Trophoblast cell (in vitro differentiated cells and primary cell): ENCODE data around the gene SH3BP1.

Experiments
- DNase-seq, 2 donors: peaks; one replicate each; pipeline ENCODE4 v3.0.0-alpha.2; 2016
- H2AFZ ChIP-seq: 2 replicates; pipeline ENCODE4 v1.6.1; 2013; ENCODE audit warnings: low read length, moderate library complexity, mild to moderate bottlenecking; ENCODE audit not compliant: insufficient read depth, poor library complexity
- H2AK5ac ChIP-seq: 2 replicates; pipeline ENCODE4 v1.6.1; 2013; ENCODE audit warnings: mild to moderate bottlenecking, low read length
- H2BK120ac ChIP-seq: 2 replicates; pipeline ENCODE4 v1.6.1; 2013; ENCODE audit warnings: low read length, mild to moderate bottlenecking, moderate library complexity; ENCODE audit not compliant: insufficient read depth, poor library complexity
- H2BK12ac ChIP-seq: 2 replicates; pipeline ENCODE4 v1.6.1; 2013; ENCODE audit warnings: mild to moderate bottlenecking, low read length, moderate library complexity
- H2BK5ac ChIP-seq: 2 replicates; pipeline ENCODE4 v1.6.1; 2013; ENCODE audit warnings: low read length, low read depth, moderate library complexity, mild to moderate bottlenecking; ENCODE audit not compliant: poor library complexity
- H3K14ac ChIP-seq: 2 replicates; pipeline ENCODE4 v1.6.1; 2013; ENCODE audit warnings: mild to moderate bottlenecking, low read length
- H3K18ac ChIP-seq: 2 replicates; pipeline ENCODE4 v1.6.1; 2013; ENCODE audit warnings: mild to moderate bottlenecking, low read length
- H3K23ac ChIP-seq: 2 replicates; pipeline ENCODE4 v1.6.1; 2013; ENCODE audit warnings: low read length
- H3K27ac ChIP-seq: 2 replicates; pipeline ENCODE4 v1.5.1; 2013; ENCODE audit warnings: low read depth, mild to moderate bottlenecking, inconsistent platforms, low read length, moderate library complexity
- H3K27me3 ChIP-seq: 2 replicates; pipeline ENCODE4 v1.6.1; 2013; ENCODE audit warnings: inconsistent platforms, mild to moderate bottlenecking, low read length, moderate library complexity; ENCODE audit not compliant: insufficient read depth
- H3K36me3 ChIP-seq, 2 experiments: 1 replicate in 1 of 2; 2 replicates in 1 of 2; pipeline ENCODE4 v1.6.1; 2013; ENCODE audit warnings: low read length in 2 of 2, mild to moderate bottlenecking in 2 of 2, moderate library complexity in 1 of 2; ENCODE audit not compliant: insufficient read depth in 2 of 2, control insufficient read depth in 1 of 2
- H3K4ac ChIP-seq: 2 replicates; pipeline ENCODE4 v1.6.1; 2013; ENCODE audit warnings: low read depth, mild to moderate bottlenecking, low read length, moderate library complexity
- H3K4me1 ChIP-seq, 2 experiments: 1 replicate in 1 of 2; 2 replicates in 1 of 2; pipeline ENCODE4 v1.6.1; 2013; ENCODE audit warnings: low read length in 2 of 2, mild to moderate bottlenecking in 2 of 2, moderate library complexity in 1 of 2; ENCODE audit not compliant: insufficient read depth in 2 of 2, control insufficient read depth in 1 of 2
- H3K4me2 ChIP-seq: 2 replicates; pipeline ENCODE4 v1.6.1; 2013; ENCODE audit warnings: inconsistent platforms, mild to moderate bottlenecking, low read length, moderate library complexity
- H3K4me3 ChIP-seq: 2 replicates; pipeline ENCODE4 v1.5.1; 2013; ENCODE audit warnings: mild to moderate bottlenecking, low read depth, low read length, inconsistent platforms
- H3K79me1 ChIP-seq: one replicate; pipeline ENCODE4 v1.6.1; 2013; ENCODE audit warnings: low read length
- H3K79me2 ChIP-seq: 2 replicates; pipeline ENCODE4 v1.6.1; 2013; ENCODE audit warnings: low read length, mild to moderate bottlenecking; ENCODE audit not compliant: control insufficient read depth, insufficient read depth, poor library complexity
- H3K9ac ChIP-seq: 2 replicates; pipeline ENCODE4 v1.6.1; 2013; ENCODE audit warnings: mild to moderate bottlenecking, low read length
- H3K9me3 ChIP-seq: 2 replicates; pipeline ENCODE4 v1.6.1; 2013; ENCODE audit warnings: low read depth, mild to moderate bottlenecking, control low read depth, inconsistent platforms, low read length; ENCODE audit not compliant: insufficient read depth
- H4K12ac ChIP-seq: 2 replicates; pipeline ENCODE4 v1.6.1; 2013; ENCODE audit warnings: low read depth, mild to moderate bottlenecking, low read length, moderate library complexity
- H4K8ac ChIP-seq: 2 replicates; pipeline ENCODE4 v1.6.1; 2013; ENCODE audit warnings: low read depth, mild to moderate bottlenecking, low read length, moderate library complexity
- H4K91ac ChIP-seq: one replicate; pipeline ENCODE4 v1.6.1; 2013; ENCODE audit warnings: low read depth, mild to moderate bottlenecking, low read length, moderate library complexity
- WGBS: extraction: QIAGEN DNeasy Blood & Tissue Kit; methylation state at CpG from one replicate; pipeline ENCODE4 v1.1.7; 2013; ENCODE audit warnings: missing lambda C conversion rate; ENCODE audit not compliant: insufficient read length, insufficient coverage; ENCODE audit errors: extremely low coverage; 5-methylcytosine and 5-hydroxymethylcytosine counted together

SH3BP1 gene

DNA sequence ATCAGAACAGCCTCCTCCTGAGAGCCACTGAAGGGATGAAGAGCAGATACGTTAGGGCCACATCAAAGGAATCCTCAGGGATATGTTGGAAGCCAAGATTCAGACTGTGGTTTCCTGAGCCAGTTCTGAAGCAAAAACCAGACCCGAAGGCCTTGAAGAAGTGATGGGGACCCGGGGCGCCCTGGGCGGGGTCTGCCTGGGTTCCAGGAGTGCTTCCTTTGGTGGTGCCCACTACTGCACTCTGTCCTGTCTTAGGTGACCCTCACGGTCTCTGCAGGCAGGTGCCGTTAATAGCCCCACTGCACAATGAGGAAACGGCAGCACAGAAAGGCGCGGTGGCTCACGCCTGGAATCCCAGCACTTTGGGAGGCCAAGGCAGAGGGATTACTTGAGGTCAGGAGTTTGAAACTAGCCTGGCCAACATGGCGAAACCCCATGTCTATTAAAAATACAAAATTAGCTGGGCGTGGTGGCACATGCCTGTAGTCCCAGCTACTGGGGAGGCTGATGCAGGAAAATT lies 12.9 kb upstream of the SH3BP1 start:
- Histone ChIP-seq H4K91ac (no peak overlapping the region), H2AK5ac (no peak overlapping the region), H3K79me2 (no peaks in the 10 kb centered on the region), H3K4me3 (no peak overlapping the region), H3K79me1 (no peaks in the 10 kb centered on the region), H3K9ac (no peak overlapping the region), H4K8ac (no peak overlapping the region), H3K23ac (no peak overlapping the region), H2AFZ (no peak overlapping the region), H3K27me3 (no peaks in the 10 kb centered on the region), H3K27ac (no peak overlapping the region), H3K18ac (no peak overlapping the region), H3K14ac (no peak overlapping the region), H4K12ac (no peak overlapping the region), H3K4me1 (peaks cover 0 to 2% of the 10 kb centered on the region in 2 experiments), H2BK5ac (no peak overlapping the region), H2BK120ac (no peak overlapping the region), H3K9me3 (peaks cover 2% of the 10 kb centered on the region), H3K4ac (no peak overlapping the region), H2BK12ac (no peak overlapping the region), H3K4me2 (no peak overlapping the region), H3K36me3 (peaks cover 45 to 61% of the 10 kb centered on the region in 2 experiments)
- no peak for DNase-seq
- no CpG with 5 or more reads among the region's 13 CpGs for WGBS

DNA sequence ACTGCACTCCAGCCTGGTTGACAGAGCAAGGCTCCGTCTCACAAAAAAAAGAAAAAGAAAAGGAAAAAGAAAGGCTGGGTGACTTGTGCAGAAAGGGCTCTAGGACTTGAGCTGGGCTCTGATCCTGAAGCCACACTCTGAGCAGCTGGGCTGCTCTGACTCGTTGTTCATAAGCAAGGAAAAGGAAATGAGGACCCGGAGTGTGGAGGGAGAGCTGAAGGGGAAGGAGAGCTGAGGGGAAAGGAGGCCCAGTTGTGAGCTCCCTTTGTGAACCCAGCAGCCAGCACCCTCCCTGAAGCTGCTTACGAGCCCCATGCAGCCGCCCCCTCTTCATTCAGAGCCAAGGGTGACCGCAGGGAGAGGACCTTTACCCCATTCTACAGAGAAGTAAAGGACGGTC lies 12.3 kb upstream of the SH3BP1 start:
- no peak overlapping the region for H3K9ac ChIP-seq
- H3K4ac ChIP-seq, result no peak overlapping the region
- no peaks in the 10 kb centered on the region for H3K27me3 ChIP-seq
- no peak overlapping the region for H4K12ac ChIP-seq
- H2AK5ac ChIP-seq, result no peak overlapping the region
- H3K18ac ChIP-seq, result no peak overlapping the region
- H4K91ac ChIP-seq, result no peak overlapping the region
- H3K36me3 ChIP-seq, result peaks cover 48 to 63% of the 10 kb centered on the region in 2 experiments
- H3K14ac ChIP-seq, result no peak overlapping the region
- no peaks in the 10 kb centered on the region for H3K79me2 ChIP-seq
- H3K9me3 ChIP-seq, result peaks cover 2% of the 10 kb centered on the region
- no peak overlapping the region for H2AFZ ChIP-seq
- WGBS, result no CpG with 5 or more reads among the region's 7 CpGs
- H3K79me1 ChIP-seq, result no peaks in the 10 kb centered on the region
- no peak overlapping the region for H4K8ac ChIP-seq
- no peak overlapping the region for H2BK12ac ChIP-seq
- DNase-seq, result no peak
- H3K23ac ChIP-seq, result no peak overlapping the region
- H3K27ac ChIP-seq, result no peak overlapping the region
- H2BK120ac ChIP-seq, result no peak overlapping the region
- H2BK5ac ChIP-seq, result no peak overlapping the region
- peaks cover 0 to 2% of the 10 kb centered on the region in 2 experiments for H3K4me1 ChIP-seq
- H3K4me2 ChIP-seq, result no peak overlapping the region
- H3K4me3 ChIP-seq, result no peak overlapping the region

DNA sequence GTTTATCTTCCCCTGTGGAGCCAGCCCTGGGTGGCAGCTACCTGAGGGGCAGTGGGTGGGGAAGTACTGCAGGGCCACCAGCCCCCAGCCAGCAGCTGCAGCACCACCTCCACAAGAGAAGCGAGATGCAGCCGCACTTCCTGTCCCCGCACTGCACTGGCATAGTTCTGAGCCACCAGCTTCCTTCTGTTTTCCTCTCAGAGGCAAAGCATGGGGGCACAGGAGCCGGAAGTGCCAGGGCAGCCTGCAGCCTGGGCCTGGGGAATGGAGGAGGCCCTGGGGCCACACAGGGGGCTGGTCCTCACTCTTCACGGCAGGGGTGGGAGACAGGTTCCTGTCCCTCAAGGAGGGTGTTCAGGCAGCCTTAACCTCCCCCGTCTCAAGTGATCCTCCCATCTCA lies 11.9 kb upstream of the SH3BP1 start:
- Histone ChIP-seq H3K36me3 (peaks cover 51 to 66% of the 10 kb centered on the region in 2 experiments), H3K4ac (no peak overlapping the region), H3K27ac (no peak overlapping the region), H3K9me3 (peaks cover 2% of the 10 kb centered on the region), H3K18ac (no peak overlapping the region), H4K12ac (no peak overlapping the region), H3K79me2 (no peaks in the 10 kb centered on the region), H3K23ac (no peak overlapping the region), H2BK5ac (no peak overlapping the region), H4K8ac (no peak overlapping the region), H3K4me3 (no peak overlapping the region), H3K27me3 (no peaks in the 10 kb centered on the region), H3K4me2 (no peak overlapping the region), H3K4me1 (peaks cover 0 to 2% of the 10 kb centered on the region in 2 experiments), H2AK5ac (no peak overlapping the region), H3K9ac (no peak overlapping the region), H3K14ac (no peak overlapping the region), H2BK12ac (no peak overlapping the region), H3K79me1 (no peaks in the 10 kb centered on the region), H2BK120ac (no peak overlapping the region), H4K91ac (no peak overlapping the region), H2AFZ (no peak overlapping the region)
- no peak for DNase-seq
- no CpG with 5 or more reads among the region's 6 CpGs for WGBS

DNA sequence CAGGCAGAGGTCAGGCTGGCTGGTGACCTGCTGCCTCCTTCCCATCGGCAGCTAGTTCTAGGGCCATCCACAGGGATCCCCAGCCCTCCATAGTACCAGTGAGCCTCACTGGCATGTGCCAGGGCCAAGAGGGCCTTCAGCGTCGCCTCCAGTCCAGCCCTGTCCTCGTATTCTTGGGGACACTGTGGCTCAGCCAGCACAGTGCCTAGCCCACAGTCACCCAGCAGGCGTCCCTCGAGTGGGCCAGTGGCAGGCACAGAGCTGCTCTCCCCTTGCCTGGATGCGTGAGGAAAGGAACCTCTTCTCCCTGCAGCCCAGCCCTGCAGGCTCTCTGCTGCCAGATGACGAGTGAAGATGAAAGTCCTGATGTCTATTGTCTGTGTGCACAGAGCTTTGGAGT lies 10.6 kb upstream of the SH3BP1 start:
- Histone ChIP-seq H3K4me3 (no peak overlapping the region), H3K4me1 (peaks cover 4 to 8% of the 10 kb centered on the region in 2 experiments), H4K91ac (no peak overlapping the region), H3K9me3 (peaks cover 2% of the 10 kb centered on the region), H3K9ac (no peak overlapping the region), H4K12ac (no peak overlapping the region), H2BK5ac (no peak overlapping the region), H3K4ac (no peak overlapping the region), H3K23ac (no peak overlapping the region), H2AK5ac (no peak overlapping the region), H2BK120ac (no peak overlapping the region), H3K4me2 (no peak overlapping the region), H3K14ac (no peak overlapping the region), H2BK12ac (no peak overlapping the region), H3K27ac (no peak overlapping the region), H3K79me2 (no peaks in the 10 kb centered on the region), H3K27me3 (no peaks in the 10 kb centered on the region), H3K18ac (no peak overlapping the region), H3K36me3 (peaks cover 47 to 60% of the 10 kb centered on the region in 2 experiments), H2AFZ (no peak overlapping the region), H3K79me1 (peaks cover 3% of the 10 kb centered on the region), H4K8ac (no peak overlapping the region)
- no peak for DNase-seq
- no CpG with 5 or more reads among the region's 8 CpGs for WGBS
